Left lung (tissue), 10 donors: ENCODE results near the gene GDA. TPM values are rescaled to one million over a fixed set of nuclear protein-coding genes. Genes with fewer than 3 reads are reported as not detected.
A peak's percentile ranks its signal among the peaks of the same experiment; 100 is the strongest.
"Not testable (repeated sequence)": the region's sequence is repeated elsewhere in the genome, so short reads cannot be mapped to it uniquely, and the experiment has no call there.

Source experiments
- ATAC-seq: fragments of 200-7000 bp; cut with Tn5 transposase; one replicate; pipeline ENCODE4 v1.9.1; 2020; ENCODE audit warnings: moderate library complexity
- DNase-seq, 4 donors: peaks; one replicate each; pipeline ENCODE4 v3.0.0-alpha.2; 2013 to 2020
- H3K27ac ChIP-seq, 2 donors: fragments of 200-600 bp; sonication (generic) in 1 of 2; one replicate each; pipeline versions ENCODE4 v1.5.0 to v1.8.0; 2020 to 2021
- H3K27me3 ChIP-seq, 2 donors: fragments of 200-600 bp; sonication (generic) in 1 of 2; one replicate each; pipeline versions ENCODE4 v1.5.0 to v1.8.0; 2020 to 2021
- H3K36me3 ChIP-seq, 2 donors: fragments of 200-600 bp; sonication (generic) in 1 of 2; one replicate each; pipeline versions ENCODE4 v1.5.0 to v1.8.0; 2020 to 2021
- H3K4me1 ChIP-seq, 2 donors: fragments of 200-600 bp; one replicate each; pipeline ENCODE4 v1.8.0; 2021
- H3K4me3 ChIP-seq, 2 donors: fragments of 200-600 bp; sonication (generic) in 1 of 2; one replicate each; pipeline versions ENCODE4 v1.5.0 to v1.8.0; 2020 to 2021; ENCODE audit warnings: mild to moderate bottlenecking in 1 of 2
- H3K9me3 ChIP-seq, 2 donors: fragments of 200-600 bp; sonication (generic) in 1 of 2; one replicate each; pipeline versions ENCODE4 v1.5.0 to v1.8.0; 2020 to 2021
- intact Hi-C, 2 donors: fragments of 100-400 bp; cut with DNase I; formaldehyde crosslinking; loops; one replicate each; pipeline versions ENCODE4 v1.11.2 to v1.14.2; 2022
- polyA plus RNA-seq, 6 donors: library from polyadenylated mRNA; unstranded; fragments of 120-200 nt; gene quantifications; one replicate each; pipeline ENCODE4 v1.2.1, GENCODE V29; 2013; ENCODE audit not compliant: insufficient read length in 6 of 6
- total RNA-seq, 2 donors: library from RNA; stranded (reverse); fragmentation: NEBNext Ultra II Directional; extraction: Animal tissue kit (Norgen Biotek cat#: 25700); gene quantifications; one replicate each; pipeline ENCODE4 v1.2.1, GENCODE V29; 2021
- TF ChIP-seq, protein P1 (sequence below), 2 donors: fragments of 200-600 bp; sonication (generic) in 1 of 2; IDR thresholded peaks; one replicate each; pipeline versions ENCODE4 v1.5.0 to v1.8.0; 2021; ENCODE audit warnings: antibody characterized with exemption in 2 of 2
- donor health status: DM: no; HTN: yes; CAD: no.
- donor health status: DM: no; HTN: no; CAD: no.

The GDA gene
- total and polyA plus RNA-seq, 8 donors: 0.08 to 0.31 (median 0.17) TPM; not detected in 1

DNA sequence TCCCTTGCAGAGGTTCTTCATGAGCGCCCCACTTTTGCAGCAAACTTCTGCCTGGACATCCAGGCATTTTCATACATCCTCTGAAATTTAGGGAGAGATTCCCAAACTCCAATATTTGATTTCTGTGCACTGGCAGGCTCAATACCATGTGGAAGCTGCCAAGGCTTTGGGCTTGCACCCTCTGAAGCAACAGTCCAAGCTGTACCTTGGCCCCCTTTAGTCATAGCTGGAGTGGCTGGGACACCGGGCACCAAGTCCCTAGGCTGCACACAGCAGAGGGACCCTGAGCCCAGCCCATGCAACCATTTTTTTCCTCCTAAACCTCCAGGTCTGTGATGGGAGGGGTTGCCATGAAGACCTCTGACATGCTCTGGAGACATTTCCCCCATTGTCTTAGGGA, 141.1 kb downstream of the GDA start:
- TF ChIP-seq, protein P1, sequence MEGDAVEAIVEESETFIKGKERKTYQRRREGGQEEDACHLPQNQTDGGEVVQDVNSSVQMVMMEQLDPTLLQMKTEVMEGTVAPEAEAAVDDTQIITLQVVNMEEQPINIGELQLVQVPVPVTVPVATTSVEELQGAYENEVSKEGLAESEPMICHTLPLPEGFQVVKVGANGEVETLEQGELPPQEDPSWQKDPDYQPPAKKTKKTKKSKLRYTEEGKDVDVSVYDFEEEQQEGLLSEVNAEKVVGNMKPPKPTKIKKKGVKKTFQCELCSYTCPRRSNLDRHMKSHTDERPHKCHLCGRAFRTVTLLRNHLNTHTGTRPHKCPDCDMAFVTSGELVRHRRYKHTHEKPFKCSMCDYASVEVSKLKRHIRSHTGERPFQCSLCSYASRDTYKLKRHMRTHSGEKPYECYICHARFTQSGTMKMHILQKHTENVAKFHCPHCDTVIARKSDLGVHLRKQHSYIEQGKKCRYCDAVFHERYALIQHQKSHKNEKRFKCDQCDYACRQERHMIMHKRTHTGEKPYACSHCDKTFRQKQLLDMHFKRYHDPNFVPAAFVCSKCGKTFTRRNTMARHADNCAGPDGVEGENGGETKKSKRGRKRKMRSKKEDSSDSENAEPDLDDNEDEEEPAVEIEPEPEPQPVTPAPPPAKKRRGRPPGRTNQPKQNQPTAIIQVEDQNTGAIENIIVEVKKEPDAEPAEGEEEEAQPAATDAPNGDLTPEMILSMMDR (IDR thresholded peaks at IDR 0.05): no peak
- no peaks in the 10 kb centered on the region for H3K27me3 ChIP-seq
- H3K4me3 ChIP-seq: no peak overlapping the region
- no peaks in the 10 kb centered on the region for H3K9me3 ChIP-seq
- intact Hi-C loops: loop anchor here in 1 of 2 donors (5.0 to 10.0 kb wide), 2 partner anchors 307 to 464 kb away; no protein-coding TSS in a partner anchor
- ATAC-seq (no peak), DNase-seq (no peak)
- H3K36me3 ChIP-seq: no peaks in the 10 kb centered on the region
- no peak overlapping the region for H3K27ac ChIP-seq
- peaks cover 6 to 33% of the 10 kb centered on the region in 2 donors for H3K4me1 ChIP-seq

DNA sequence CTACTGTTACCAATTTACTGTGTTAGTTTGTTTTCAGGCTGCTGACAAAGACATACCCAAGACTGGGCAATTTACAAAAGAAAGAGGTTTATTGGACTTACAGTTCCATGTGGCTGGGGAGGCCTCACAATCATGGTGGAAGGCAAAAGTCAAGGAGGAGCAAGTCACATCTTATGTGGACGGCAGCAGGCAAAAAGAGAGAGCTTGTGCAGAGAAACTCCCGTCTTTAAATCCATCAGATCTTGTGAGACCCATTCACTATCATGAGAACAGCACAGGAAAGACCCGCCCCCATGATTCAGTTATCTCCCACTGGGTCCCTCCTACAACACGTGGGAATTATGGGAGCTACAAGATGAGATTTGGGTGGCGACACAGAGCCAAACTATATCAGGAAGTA, 142.3 kb downstream of the GDA start:
- H3K4me3 ChIP-seq, H3K36me3 ChIP-seq, H3K27me3 ChIP-seq, DNase-seq, H3K9me3 ChIP-seq, ATAC-seq, H3K27ac ChIP-seq: not testable (repeated sequence)
- intact Hi-C loops: loop anchor here in 1 of 2 donors (5.0 to 10.0 kb wide), 2 partner anchors 306 to 463 kb away; no protein-coding TSS in a partner anchor
- H3K4me1 ChIP-seq: peaks cover 6 to 35% of the 10 kb centered on the region in 2 donors

DNA sequence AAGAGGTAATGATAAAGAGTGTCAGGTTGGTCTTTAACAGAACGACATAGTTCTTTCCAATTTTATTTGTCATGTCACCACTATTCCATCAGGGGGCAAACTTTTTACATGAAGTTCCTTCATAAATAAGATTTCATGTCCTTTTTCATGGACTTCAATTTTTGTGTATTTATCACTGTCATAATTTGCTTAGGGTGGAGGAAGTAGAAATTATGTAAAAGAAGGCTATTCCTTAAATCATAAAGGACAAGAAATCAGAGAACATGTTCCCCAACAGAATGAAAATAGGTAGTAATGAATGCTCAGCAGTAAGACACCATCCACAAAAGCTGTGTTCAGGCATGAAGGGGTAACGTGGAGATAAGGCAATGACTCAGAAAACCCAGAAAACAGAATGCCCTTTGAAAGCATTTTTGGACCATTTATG, 143.0 kb downstream of the GDA start:
- intact Hi-C loops: loop anchor here in 1 of 2 donors (5.0 to 10.0 kb wide), 2 partner anchors 305 to 463 kb away; no protein-coding TSS in a partner anchor
- DNase-seq: peak in 2 of 4 donors; percentile 19 to 29
- H3K27ac ChIP-seq: peak overlapping the region; percentile 57 to 81
- H3K36me3 ChIP-seq: no peaks in the 10 kb centered on the region
- peaks cover 6 to 35% of the 10 kb centered on the region in 2 donors for H3K4me1 ChIP-seq
- H3K9me3 ChIP-seq: no peaks in the 10 kb centered on the region
- no peak overlapping the region for H3K4me3 ChIP-seq
- TF ChIP-seq, protein P1 (IDR thresholded peaks at IDR 0.05): peak; percentile 57 to 58
- no peaks in the 10 kb centered on the region for H3K27me3 ChIP-seq
- ATAC-seq: peak; percentile 68

DNA sequence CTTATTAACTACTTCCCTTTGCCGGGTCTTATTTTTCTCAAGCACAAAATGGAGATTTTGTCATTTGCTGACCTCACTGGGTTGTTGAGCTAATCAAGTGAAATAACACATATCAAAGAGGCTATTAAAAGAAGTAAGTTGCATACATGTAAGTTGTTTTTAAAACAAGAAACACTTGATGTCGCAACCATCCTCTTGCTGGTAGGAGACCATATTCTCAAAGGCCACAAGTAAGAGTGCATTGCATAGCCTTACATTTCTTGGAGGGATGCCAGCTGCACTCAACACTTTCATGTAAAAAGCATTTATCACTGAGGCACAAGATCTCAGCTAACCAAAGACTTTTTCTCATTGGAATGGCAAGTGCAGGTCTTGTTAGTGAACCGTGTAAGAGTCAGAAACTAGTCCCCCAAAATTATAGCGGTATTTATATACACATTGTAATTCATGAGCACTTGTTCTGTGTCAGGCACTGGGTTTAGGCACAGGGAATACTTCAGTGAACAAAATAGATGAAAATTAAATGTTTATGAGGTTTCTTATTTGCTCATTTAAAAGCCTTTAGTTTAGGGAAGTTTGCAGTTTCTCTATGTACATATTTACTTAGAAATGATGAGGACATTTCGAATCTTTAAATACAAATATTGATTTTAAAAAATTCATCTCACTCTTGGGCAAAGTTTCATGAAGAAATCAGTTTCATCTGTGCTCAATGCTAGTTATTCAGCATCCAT, 143.8 kb downstream of the GDA start:
- ATAC-seq (peak; percentile 67), DNase-seq (peak in 3 of 4 donors; percentile 65 to 88 (median 72))
- no peaks in the 10 kb centered on the region for H3K36me3 ChIP-seq
- peaks cover 6 to 35% of the 10 kb centered on the region in 2 donors for H3K4me1 ChIP-seq
- no peaks in the 10 kb centered on the region for H3K9me3 ChIP-seq
- intact Hi-C loops: loop anchor here in 1 of 2 donors (5.0 to 10.0 kb wide), 2 partner anchors 304 to 462 kb away; no protein-coding TSS in a partner anchor
- H3K4me3 ChIP-seq: no peak overlapping the region
- H3K27ac ChIP-seq: peak overlapping the region; percentile 57 to 81
- TF ChIP-seq, protein P1 (IDR thresholded peaks at IDR 0.05): no peak
- no peaks in the 10 kb centered on the region for H3K27me3 ChIP-seq

DNA sequence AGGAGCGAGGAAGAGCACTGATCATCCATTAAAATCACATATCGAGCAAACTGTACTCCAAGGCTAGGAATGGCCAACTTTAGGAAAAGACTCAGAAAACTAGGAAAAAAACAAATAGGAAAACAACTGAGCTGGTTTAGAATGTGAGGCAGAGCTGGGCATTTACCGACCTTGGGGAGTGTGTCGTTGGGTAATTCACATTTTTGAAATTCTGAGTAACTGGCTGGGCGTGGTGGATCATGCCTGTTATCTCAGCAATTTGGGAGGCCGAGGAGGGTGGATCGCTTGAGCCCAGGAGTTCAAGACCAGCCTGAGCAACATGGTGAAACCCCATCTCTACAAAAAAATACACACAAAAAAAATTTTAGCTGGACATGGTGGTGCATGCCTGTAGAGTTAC, 145.7 kb downstream of the GDA start:
- H3K27me3 ChIP-seq: no peaks in the 10 kb centered on the region
- H3K9me3 ChIP-seq: no peaks in the 10 kb centered on the region
- peak overlapping the region; percentile 65 to 81 for H3K27ac ChIP-seq
- DNase-seq: peak in 2 of 4 donors; percentile 19 to 45
- intact Hi-C loops: loop anchor here in 1 of 2 donors (5.0 to 10.0 kb wide), 2 partner anchors 302 to 460 kb away; no protein-coding TSS in a partner anchor
- H3K4me3 ChIP-seq: no peak overlapping the region
- TF ChIP-seq, protein P1 (IDR thresholded peaks at IDR 0.05): no peak
- H3K4me1 ChIP-seq: peaks cover 6 to 35% of the 10 kb centered on the region in 2 donors
- no peaks in the 10 kb centered on the region for H3K36me3 ChIP-seq
- peak; percentile 51 for ATAC-seq
